GM12872 (cell line): ENCODE measurements around the gene EXOC3L4.

Experiments
- TF ChIP-seq, protein P1 (sequence below): IDR thresholded peaks from 3 replicates; pipeline ENCODE4 v1.5.1; 2011; ENCODE audit warnings: low read depth, mild to moderate bottlenecking, low read length, moderate library complexity; ENCODE audit not compliant: insufficient read depth

EXOC3L4 gene

DNA sequence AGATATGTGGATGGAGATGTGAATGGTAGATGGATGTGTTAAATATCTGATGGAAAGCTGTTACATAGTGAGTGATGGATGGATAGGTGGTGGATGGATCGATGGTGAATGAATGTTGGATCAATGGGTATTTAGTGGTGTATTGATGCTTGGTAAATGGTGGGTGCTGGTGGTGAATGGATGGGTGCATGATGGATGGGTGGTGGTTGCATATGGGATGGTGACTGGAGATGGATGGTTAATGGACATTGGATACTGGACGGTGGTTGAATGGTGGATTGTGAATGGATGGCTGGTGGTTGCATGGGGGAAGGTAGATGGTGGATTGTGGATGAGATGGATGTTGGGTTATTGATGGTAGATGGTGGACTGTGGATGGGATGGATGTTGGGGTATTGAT lies 12.6 kb upstream of the EXOC3L4 start:
- TF ChIP-seq, protein P1, sequence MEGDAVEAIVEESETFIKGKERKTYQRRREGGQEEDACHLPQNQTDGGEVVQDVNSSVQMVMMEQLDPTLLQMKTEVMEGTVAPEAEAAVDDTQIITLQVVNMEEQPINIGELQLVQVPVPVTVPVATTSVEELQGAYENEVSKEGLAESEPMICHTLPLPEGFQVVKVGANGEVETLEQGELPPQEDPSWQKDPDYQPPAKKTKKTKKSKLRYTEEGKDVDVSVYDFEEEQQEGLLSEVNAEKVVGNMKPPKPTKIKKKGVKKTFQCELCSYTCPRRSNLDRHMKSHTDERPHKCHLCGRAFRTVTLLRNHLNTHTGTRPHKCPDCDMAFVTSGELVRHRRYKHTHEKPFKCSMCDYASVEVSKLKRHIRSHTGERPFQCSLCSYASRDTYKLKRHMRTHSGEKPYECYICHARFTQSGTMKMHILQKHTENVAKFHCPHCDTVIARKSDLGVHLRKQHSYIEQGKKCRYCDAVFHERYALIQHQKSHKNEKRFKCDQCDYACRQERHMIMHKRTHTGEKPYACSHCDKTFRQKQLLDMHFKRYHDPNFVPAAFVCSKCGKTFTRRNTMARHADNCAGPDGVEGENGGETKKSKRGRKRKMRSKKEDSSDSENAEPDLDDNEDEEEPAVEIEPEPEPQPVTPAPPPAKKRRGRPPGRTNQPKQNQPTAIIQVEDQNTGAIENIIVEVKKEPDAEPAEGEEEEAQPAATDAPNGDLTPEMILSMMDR, result no peak

GRCh38 chr14:103084021-103084919 lies 10.3 kb upstream of the EXOC3L4 start, which contains the start of gene LBHD2:
Gene LBHD2, plus strand, starts transcription at chr14:103084210. Its CDS starts 1,803 bp downstream, at chr14:103086013.
- TF ChIP-seq, protein P1, result no peak

DNA sequence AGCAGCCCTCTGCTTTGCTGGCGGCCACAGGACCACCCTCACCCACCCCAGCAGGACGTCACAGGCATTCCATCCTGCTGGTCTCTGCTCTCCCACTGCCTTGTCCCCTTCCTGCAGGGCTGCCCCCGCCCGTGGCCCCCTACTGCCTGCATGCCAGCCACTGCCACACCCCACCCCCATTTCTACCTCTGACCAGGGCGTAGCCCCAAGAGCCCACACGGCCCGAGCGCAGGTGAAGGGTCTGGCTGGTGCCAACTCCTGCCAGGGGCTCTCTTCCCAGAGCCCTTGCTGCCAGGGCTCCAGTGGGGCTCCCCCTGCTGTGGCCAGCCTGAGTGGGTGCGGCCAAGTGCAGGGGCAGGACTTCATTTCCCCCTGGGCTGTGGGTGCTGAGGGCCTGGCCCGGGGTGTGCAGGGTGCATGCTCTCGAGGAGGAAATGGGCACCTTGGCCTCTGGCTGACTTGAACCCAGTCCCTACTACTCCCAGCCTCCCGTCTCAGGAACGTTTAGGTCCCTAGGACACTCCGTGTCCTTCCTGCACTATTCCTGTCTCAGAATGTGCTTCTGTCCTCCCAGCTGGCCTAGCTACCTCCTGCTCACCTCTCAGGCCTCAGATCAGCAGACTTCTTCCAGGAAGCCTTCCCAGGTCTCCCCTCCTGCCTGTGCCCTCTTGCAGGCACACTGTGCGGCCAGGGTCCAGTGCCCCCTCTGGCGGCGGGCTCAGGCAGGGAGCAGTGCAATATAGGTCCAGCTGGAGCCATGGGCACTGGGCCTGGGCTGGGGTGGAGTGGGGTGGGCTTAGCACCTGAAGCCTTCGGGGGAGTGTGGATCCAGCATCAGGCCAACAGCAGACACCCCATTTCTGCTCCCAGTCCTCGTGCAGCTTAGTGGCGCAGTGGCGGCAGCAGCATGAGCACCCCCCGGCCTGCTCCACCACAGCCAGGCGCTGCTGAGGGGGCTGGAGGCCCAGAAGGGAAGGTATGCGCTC lies 9.1 kb upstream of the EXOC3L4 start:
- TF ChIP-seq, protein P1, result 0 out of 3 replicates have a peak, but pooled peaks have one; percentile 17

DNA sequence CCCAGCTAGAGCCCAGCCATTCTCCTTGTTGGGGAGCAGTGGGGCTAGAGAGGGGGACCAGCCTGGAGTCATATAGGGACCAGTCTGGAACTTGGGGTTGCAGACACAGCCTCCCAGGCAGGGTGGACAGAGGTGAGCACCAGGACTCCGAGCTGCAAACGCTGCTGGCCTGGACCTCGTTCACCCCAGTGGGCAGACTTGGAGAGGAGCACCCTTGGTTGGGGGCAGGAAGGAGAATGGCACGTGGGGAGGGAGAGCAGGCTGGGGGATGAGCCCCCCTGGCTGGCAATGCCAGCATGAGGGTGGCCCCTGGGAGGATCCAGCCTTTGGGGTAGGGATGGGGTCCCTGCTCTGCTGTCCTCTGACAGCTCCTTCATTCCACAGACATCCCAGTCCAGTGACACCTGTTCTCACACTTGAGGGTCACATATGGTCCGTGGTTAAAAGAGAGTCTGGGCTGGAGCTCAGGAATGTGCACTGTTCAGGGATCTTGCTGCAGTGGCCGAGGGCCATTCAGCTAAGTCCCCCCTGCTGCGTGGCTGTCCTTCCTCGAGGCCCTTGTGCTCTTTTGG lies 7.7 kb upstream of the EXOC3L4 start:
- TF ChIP-seq, protein P1, result no peak

GRCh38 chr14:103087343-103087835 lies 7.1 kb upstream of the EXOC3L4 start:
- TF ChIP-seq, protein P1, result no peak

GRCh38 chr14:103088921-103089320 lies 5.6 kb upstream of the EXOC3L4 start:
- TF ChIP-seq, protein P1, result no peak
